Measurements from ENCODE around the gene NT5M. TPM values are rescaled to one million over a fixed set of nuclear protein-coding genes. Genes with fewer than 3 reads are reported as not detected.

Gene NT5M
- total RNA-seq, 4 donors from 2014 or later: 3.7 to 15.7 (median 8.0) TPM

- in situ Hi-C loops (cut with MboI; ENCODE audit: low sequenced_read_pairs in 4 of 4): no loop called here
- TF ChIP-seq POLR2A (IDR thresholded peaks at IDR 0.05): no peak
- TF ChIP-seq CTCF (IDR thresholded peaks at IDR 0.05 in 4 of 5, conservative IDR thresholded peaks at IDR 0.05 in 1 of 5): no peak
- DNase-seq (no peak), ATAC-seq (no peak)
- H3K4me3 ChIP-seq: no peak overlapping the region
- H3K27ac ChIP-seq: no peak overlapping the region
- H3K4me1 ChIP-seq: no peaks in the 10 kb centered on the region
- H3K36me3 ChIP-seq: no peaks in the 10 kb centered on the region
- intact Hi-C loops (cut with DNase I; ENCODE audit: low total_unique reads): no loop called here
- H3K27me3 ChIP-seq: no peaks in the 10 kb centered on the region
- H3K9me3 ChIP-seq: no peaks in the 10 kb centered on the region
These were observed 74.1 kb downstream of the NT5M start for GRCh38 chr17:17377071-17377967.

- in situ Hi-C loops (cut with MboI; ENCODE audit: low sequenced_read_pairs in 4 of 4) (no loop called here), intact Hi-C loops (cut with DNase I; ENCODE audit: low total_unique reads) (no loop called here)
- no peak for TF ChIP-seq POLR2A (IDR thresholded peaks at IDR 0.05)
- no peak for TF ChIP-seq CTCF (IDR thresholded peaks at IDR 0.05 in 4 of 5, conservative IDR thresholded peaks at IDR 0.05 in 1 of 5)
- no peak for DNase-seq
- Histone ChIP-seq H3K36me3 (no peaks in the 10 kb centered on the region), H3K27ac (no peak overlapping the region), H3K4me3 (no peak overlapping the region), H3K27me3 (no peaks in the 10 kb centered on the region), H3K9me3 (no peaks in the 10 kb centered on the region), H3K4me1 (no peaks in the 10 kb centered on the region)
- no peak for ATAC-seq
These were observed 76.2 kb downstream of the NT5M start for GRCh38 chr17:17379197-17379991.

GRCh38 chr17:17380145-17380925 lies 77.2 kb downstream of the NT5M start:
- in situ Hi-C loops (cut with MboI; ENCODE audit: low sequenced_read_pairs in 4 of 4): no loop called here
- intact Hi-C loops (cut with DNase I; ENCODE audit: low total_unique reads): no loop called here
- Histone ChIP-seq H3K36me3 (no peaks in the 10 kb centered on the region), H3K9me3 (no peaks in the 10 kb centered on the region), H3K4me1 (no peaks in the 10 kb centered on the region), H3K27me3 (no peaks in the 10 kb centered on the region), H3K27ac (no peak overlapping the region), H3K4me3 (no peak overlapping the region)
- ATAC-seq (no peak), DNase-seq (no peak)
- TF ChIP-seq CTCF (IDR thresholded peaks at IDR 0.05 in 4 of 5, conservative IDR thresholded peaks at IDR 0.05 in 1 of 5) (no peak), POLR2A (IDR thresholded peaks at IDR 0.05) (no peak)

GRCh38 chr17:17381446-17382064 lies 78.4 kb downstream of the NT5M start:
- ATAC-seq (no peak), DNase-seq (no peak)
- in situ Hi-C loops (cut with MboI; ENCODE audit: low sequenced_read_pairs in 4 of 4): no loop called here
- TF ChIP-seq CTCF (IDR thresholded peaks at IDR 0.05 in 4 of 5, conservative IDR thresholded peaks at IDR 0.05 in 1 of 5): no peak
- TF ChIP-seq POLR2A (IDR thresholded peaks at IDR 0.05): no peak
- no peaks in the 10 kb centered on the region for H3K36me3 ChIP-seq
- no peak overlapping the region for H3K27ac ChIP-seq
- H3K9me3 ChIP-seq: no peaks in the 10 kb centered on the region
- no peak overlapping the region for H3K4me3 ChIP-seq
- intact Hi-C loops (cut with DNase I; ENCODE audit: low total_unique reads): no loop called here
- no peaks in the 10 kb centered on the region for H3K27me3 ChIP-seq
- no peaks in the 10 kb centered on the region for H3K4me1 ChIP-seq

Measured in gastrocnemius medialis (tissue), 4 donors.